Stimulated activated CD8-positive, alpha-beta memory T cell treated with anti-CD3 and anti-CD28 coated beads, Interleukin-2, amount 100 ng/mL, for 48 hours (primary cell): ENCODE measurements around the gene TMEM51.

ENCODE experiments used
- DNase-seq, 2 donors: peaks; one replicate each; pipeline ENCODE4 v3.0.0-alpha.2; 2020; ENCODE audit warnings: low read depth in 2 of 2

The TMEM51 gene, protein sequence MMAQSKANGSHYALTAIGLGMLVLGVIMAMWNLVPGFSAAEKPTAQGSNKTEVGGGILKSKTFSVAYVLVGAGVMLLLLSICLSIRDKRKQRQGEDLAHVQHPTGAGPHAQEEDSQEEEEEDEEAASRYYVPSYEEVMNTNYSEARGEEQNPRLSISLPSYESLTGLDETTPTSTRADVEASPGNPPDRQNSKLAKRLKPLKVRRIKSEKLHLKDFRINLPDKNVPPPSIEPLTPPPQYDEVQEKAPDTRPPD

DNA sequence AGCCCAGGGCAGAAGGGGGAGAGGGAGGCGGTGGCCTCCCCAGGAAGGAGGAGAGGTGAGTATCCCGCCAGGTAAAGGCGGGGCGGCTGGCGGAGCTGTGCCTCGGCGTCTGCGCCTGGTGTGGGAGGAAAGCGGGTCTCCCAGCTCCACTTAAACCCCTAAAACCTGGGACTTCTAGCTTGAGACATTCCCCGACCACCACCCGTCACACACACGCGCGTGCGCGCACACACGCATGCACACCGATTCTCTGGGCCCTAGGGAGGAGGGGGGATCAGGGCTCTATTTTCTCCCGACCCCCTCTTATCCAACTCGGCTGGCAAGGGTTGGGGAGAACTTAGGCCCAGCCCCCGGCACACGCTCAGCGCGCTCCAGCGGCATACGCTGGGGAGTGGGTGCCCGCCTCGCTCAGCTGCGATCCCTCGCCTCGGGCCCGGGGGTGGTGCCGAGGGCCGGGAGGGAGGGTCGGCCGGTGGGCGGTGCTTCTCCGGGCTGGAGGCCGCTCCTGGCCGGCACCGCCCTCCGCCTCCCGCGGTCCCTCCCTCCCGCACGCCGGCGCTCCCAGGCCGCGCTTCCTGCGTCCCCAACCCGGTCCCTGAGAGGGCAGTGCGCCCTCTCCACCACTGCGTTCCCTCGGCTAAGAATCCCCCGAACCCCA, at the start of gene TMEM51:
Gene TMEM51 (plus strand): TSS at position 564 of the 658 bp plus-strand sequence. CDS start 61,341 bp downstream, outside the sequence.
- no peak for DNase-seq

DNA sequence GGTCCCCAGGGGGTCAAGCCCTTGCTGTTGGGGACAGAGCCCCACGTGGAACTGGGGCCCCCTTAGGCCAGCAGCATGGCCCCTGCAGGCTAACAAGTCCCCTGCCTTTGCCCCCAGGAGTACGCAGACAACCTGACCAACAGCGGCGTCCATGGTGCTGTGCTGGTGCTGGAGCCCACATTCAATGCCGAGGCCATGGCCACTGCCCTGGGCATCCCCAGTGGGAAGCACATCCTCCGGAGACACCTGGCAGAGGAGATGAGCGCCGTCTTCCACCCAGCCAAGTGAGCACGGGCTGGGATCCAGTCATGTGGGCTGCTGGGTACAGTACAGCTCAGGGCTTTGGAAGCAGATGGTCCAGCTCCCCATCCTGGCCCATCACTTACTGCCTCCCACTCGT, 49.6 kb upstream of the TMEM51 start:
- DNase-seq: no peak

DNA sequence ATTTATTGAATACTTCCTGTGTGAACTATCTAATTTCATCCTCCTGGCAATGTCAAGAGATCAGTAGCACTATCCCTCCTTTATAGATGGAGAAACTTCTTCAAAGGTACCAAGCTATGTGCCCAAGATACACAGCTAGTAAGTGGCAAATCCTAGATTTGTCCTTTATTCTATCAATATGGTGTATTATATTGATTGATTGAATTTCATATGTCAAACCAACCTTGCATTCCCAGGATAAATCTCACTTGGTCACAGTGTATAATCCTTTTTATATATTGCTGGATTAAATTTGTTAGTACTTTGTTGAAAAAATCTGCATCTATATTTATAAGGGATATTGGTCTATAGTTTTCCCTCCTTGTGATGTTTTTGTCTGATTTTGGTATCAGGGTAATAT, 48.8 kb upstream of the TMEM51 start:
- DNase-seq: no peak

DNA sequence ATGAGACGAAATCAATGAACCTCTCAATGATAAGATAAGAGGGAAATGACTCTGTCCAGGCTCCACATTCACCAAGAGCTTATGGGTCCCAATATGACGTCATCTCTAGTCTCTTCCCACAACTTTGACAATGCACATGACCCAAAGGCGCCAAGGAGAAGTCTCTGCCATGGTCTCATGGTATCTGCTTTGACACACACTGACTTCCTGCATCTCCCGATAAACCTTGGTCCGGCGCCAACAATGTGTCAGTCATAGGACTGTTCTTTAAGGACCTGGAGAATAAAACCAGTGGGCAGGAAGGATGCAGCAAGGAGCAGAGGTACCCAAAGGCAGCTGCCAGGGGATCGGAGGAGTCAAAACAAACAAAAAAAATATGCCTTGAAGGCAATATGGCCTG, 46.9 kb upstream of the TMEM51 start:
- no peak for DNase-seq

DNA sequence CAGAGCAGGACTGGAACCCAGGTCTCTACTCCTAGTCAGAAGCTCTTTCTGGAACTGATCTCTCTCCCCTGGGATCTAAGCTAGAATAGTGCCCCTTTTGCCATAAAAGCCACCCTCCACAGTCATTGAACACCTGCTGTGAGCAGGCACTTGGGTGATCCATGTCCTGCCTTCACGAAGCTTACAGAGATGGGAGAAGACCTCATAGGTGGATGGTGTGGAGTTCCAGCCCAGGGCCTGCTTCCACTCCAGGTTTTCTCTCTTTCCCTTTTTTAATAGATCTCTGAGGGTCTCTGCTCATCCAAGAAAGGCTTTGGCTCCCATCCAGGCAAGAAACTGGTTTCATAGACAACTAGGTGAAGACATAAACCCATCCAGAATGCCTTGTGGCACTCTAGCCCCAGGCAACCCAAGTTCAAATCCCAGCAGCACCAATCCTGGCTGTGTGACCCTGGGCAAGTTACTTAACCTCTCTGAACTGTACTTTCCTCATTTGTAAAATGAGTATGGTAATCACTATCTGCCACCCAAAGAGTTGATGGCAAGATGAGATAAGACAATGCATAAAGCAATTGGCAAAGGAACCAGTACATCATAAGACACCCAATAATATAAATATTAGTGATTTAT, 46.4 kb upstream of the TMEM51 start:
- no peak for DNase-seq

DNA sequence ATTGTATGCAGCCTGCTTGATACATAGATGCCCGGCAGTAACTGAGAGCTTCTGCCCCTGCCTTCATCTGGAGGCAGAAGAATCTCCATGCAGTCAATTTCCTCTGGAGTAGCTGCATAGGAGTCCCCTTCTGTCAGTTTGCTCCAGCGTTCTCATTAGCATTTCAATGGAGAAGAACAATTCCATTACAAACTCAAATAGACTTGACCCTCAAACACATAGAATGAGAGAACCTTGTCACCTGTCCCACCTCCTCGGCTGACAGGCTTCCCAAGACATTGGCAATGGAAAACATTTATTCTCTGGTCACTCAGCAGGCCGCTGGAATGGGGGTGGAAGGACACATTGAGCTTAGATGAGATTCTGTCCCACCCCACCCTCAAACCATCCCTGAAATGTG, 45.6 kb upstream of the TMEM51 start:
- no peak for DNase-seq

DNA sequence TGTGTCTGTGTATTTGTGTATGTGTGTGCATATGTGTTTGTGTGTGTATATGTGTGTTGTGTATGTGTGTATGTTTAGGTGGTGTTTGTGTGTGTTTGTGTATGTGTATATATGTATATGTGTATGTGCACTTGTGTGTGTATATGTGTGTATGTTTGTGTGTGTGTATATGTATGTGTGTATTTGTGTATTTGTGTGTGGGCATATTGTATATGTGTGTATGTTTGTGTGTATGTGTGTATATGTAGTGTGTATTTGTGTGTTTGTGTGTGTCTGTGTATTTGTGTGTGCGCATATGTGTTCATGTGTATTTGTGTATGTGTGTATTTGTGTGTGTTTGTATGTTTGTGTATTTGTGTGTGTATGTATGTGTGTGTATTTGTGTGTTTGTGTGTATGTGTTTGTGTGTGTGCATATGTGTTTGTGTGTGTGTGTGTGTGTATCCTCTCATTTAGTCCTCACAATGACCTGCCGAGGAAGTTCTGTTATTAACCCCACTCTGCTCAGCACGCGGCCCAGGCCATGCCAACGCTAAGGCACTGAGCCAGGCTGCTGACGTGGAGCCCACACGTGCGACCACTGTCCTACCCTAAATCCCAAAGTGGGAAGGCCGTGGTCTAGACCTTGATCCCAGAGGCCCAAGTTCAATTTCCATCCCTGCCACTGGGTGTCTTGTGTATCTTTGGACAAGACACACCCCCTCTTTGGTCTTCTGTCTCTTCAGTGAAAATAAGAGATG, 43.2 kb upstream of the TMEM51 start:
- no peak for DNase-seq

DNA sequence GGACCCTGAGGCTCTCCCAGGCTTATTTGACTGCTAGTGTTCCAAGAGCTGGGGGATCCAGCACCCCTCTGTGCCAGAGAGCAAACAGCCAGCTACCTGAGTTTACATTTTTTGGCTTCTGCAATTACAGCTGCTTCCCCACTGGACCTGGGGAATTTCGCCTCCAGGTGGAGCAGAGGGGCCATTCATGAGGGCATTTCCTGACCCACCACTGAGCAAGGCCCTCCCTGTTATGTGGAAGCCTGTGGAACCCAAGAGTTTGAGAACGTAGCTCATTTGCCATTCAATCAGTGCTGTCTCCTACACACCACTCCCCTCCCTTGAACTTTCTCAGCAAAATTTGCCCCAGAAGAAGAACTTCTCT, 42.7 kb upstream of the TMEM51 start:
- no peak for DNase-seq

DNA sequence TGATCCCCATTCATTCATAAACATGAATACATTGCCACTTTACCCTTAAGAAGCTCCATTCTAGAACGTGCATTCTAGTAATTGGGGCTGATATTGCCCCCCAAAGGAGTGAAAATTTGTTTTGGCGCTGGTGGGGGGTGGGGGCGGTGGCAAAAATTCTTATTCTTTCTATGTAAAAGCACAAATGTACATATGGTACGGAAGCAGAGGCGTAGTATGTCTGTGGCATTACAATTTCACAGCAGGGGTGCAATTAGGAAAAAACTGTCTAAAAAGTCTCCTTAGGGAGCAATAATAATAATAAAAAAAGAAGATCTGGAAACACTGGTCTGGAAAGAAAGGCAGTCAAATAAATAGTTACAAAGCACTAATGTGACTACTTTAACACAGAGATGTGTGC, 40.4 kb upstream of the TMEM51 start:
- no peak for DNase-seq

DNA sequence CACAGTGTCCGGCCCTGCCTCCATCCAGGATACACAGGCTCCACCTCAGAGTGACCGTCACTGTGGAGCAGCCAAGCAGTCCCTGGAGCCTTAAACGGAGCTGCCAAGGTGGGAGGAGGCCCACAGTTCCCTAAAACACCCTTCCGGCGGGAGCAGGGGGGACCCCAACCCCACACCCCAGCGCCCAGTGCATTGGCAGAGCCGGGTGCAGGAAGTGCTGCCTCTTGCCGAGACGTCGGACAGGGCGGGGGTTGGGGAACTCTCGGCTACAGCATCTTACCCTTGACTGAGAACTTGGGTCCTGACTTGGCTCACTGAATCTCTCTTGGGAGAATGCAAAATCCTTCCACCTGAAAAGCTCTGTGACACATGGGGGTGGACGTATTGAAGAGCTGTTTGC, 38.7 kb upstream of the TMEM51 start:
- DNase-seq: no peak

DNA sequence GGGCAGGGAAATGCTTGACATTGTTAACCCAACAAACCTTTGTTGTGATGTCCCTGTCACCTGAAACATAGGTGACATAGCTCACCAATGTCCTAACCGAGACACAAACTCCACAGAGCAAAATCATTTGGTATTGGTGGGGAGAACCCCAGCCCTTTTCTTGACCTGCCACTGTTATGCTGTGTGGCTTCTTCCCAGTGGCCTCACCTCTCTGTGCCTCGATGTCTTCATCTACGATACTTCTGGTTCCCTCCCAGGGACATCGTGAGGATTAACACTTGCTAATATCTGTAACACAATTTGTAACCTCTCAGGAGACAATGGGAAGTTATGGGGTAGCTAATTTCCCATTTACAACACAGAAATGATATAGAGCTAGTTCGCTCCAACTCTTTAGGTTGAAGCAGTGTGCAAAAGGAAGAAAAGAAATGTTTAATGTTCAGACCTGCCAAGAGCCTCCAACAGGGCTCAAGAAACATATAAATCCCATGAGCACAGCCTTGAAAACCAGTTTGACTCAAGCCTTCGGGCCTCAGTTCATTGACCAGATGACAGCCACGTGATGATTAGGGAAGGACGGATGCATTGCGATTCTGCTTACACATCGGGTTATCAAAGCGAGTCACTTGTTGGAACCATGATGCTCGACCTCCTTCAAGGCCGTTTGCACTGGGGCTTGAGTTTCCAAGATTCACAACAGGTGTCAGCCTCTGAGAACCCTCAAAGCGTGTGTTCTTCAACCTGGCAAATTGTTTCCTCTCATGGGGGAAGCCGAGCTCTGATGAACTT, 37.8 kb upstream of the TMEM51 start:
- DNase-seq: no peak

DNA sequence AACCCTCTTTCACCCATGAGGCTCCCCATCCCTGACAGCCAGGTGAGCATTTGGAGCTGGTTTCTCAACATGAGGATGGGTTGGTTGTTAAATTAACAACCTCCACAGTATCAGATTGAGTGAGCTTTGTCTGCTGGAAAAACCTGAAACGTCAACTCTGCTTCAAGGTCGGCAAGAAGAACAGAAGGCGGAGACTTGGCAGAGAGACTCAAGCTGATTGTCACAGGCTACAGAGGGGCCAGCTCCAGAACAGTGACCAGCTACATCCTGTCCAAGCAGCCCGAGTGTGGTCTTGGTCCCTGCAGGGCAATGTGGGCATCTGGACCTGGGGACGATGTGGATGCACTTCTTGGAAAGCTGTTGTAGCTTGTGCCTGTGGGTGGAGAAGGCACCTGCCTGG, 36.6 kb upstream of the TMEM51 start:
- DNase-seq: no peak

DNA sequence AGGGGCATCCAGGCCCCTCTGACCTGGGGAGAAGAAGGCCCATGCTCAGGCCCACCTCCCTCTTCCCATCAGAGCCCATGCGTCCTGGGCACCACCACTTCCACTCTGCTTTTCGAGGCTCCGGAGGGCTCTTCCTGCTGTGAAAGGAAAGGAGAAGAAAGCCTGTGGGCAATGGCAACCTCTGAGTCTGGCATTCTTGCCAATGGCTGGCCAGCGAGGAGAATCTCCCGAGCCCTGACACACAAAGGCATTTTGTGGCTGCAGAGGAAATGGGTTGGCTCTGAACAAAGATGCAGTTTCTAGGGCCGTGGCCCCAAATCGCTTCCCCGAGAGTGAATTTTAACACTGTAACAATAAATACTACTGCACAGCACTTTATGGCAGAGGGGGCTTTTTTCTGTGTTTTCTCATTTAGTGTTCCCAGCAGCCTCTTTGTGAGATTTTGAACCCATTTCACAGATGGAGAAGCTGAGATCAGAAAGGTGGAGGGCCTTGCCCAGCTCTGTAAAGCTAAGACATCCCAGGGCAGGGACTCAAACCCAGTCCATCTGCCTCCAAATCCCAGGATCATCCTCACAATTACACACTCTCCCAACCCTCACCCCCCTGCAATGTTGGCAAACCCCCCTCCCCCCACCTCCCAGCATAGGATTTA, 35.7 kb upstream of the TMEM51 start:
- no peak for DNase-seq

DNA sequence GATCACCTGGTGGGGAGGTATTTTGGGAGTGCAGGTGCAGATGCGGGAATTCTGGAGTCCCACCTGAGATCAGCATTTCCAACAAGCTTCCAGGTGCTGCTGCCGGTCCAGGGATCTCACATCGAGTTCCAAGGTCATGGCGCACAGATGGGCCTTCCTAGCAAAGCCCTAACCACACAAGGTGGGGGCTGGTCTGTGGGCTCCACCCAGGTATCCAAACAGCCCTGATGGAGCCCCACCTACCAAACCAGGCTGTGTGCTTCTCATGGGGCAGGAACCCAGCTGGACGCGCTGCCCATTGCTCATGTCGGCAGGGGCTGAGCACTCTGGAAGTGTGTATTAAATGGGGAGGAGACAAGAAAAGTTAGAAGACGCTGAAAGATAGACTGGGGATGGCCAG, 35.0 kb upstream of the TMEM51 start:
- DNase-seq: no peak

DNA sequence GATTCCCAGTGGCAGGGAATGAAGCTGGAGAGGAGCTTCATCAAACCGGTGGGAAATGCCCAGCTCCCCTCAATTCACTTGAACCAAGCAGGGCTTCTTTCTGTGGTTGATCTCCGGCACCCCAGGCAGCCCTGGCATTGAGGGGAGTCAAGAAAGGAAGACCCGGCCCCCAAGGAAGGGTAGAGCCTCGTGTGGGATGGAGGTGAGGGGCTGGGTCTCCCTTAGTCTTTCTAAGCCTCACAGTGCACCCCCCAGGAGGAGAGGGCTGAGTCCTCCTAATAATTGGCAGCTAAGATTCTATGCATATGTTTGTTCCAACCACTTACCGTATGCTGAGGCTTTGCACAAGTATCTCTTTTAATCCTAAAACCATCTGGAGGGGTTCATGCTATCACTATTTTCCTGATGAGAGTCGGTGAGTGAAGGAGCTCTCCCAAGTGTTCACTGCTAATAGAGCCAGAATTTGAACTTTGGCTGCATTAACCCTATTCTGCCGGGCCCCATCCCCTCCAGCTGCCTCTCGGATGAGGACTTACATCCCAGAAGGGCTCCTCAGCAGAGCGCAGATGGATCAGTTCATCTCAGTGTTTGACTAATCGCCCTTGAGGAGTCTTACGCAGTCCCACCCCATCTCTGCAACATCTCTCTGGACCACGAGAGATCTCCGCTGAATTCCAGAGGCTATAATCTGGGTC, 33.1 kb upstream of the TMEM51 start:
- no peak for DNase-seq

DNA sequence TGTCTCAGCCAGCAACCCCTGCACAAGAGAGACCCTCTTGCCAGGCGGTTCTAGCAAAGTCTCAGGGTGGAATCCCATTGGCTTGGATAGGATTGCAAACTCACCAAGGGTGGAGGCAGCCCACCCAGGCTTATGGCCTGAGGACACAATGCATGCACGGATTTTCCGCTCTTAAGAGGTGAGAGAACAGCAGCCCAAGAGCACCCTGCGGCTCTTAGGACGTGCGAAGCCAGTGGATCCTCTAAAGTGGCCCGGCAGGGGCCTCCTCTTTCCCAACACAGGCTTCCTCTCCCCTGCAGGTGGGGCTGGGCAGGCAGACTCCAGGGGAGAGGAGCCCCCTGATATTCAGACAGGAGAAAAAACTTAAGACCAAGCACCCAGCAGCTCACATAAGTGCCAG, 31.2 kb upstream of the TMEM51 start:
- no peak for DNase-seq

DNA sequence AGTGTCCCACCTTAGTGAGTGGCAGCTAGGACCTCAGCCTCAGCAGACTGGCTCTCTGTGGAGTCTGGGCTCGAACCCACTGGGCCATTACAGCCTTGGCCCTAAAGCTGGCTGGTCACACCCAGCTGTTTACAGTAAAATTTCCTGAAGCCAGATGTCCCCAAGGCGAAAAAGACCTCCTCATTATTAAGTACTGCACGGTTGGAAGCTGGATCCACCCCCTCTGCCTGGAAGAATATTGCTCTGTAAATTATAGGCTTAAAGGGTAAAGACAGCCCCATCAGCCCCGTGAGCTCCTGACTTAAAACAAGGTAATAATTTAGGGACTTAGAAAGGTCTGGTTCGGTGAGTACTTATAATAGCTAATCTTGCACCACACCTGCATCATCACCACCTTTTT, 30.3 kb upstream of the TMEM51 start:
- no peak for DNase-seq

DNA sequence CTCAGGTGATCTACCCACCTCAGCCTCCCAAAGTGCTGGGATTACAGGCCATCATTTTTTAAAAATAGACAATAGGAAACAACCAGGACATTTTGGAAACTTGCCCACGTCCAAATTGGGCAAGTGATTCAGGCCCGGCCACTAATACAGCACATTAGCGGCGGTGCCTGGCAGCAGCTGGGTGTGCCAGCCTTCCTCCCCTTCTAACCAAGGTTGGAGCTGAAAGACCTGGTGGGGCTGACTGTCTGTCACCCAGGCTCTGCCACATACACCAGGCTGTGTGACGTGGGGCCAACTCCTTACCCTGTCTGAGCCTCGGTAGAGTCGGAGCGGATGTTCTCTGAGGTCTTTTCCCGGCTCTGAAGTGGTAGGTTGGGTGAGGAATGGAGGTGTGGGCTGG, 29.6 kb upstream of the TMEM51 start:
- DNase-seq: no peak

DNA sequence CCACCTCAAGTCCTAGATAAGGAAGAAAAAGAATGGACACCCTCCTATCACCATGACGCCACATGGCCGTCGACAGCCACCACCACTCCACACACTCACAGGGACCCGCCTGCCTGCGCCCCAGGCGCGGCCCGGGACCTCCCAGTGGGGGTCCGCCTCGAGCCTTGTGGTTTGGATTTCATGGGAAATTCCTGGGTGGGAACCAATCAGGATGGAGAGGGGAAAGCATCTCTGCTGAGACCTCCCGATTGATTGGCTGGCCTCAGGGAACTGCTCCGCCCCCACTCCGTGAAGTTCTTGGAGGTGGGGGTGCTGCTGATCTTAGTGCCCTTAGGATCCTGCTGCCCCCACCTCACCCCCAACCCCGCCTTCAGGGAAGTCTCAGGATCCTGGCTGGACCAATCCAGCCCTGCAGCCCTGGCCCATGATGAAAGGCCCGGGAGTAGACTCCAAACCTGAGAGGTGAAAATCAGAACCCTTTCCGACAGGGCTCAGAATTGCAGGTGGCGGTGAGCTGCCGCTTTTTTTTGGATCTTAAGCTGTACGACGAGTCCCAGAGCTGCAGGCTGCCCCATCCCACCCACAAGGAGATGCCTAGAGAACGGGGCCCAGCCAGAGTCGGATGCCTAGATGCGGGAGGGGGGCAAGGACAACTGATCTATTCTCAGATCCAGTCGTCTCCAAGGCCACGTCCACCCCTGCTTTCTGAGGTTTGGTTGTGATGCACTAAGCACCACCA, 29.0 kb upstream of the TMEM51 start:
- DNase-seq: no peak

DNA sequence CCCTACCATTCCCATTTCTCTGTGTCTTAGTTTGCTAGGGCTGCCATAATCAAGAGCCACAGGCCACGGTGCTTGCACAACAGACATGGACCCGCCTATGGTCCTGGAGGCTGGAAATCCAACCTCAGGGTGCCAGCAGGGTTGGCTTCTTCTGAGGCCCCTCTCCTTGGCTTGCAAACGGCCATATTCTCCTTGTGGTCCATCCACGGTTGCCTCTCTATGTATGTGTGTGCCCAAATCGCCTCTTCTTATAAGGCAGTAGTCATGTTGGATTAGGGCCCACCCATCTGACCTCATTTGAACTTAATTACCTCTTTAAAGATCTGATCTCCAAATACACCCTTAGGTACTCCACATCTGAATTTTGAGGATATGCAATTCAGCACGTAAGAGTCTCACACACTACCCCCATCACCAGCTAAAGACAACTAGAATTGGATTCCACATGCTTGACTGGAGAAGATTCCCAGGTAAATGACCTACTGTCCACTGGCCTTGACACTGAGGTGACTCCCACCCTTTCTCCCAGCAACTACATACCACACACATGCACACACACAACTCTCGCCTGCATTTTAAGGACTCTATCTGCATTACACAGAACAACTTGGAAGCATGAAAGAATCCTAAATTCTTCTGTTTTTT, 28.3 kb upstream of the TMEM51 start:
- no peak for DNase-seq
